HG03159 (cell line): ENCODE data around the gene REXO4.
"Not testable (repeated sequence)": the region's sequence is repeated elsewhere in the genome, so short reads cannot be mapped to it uniquely, and the experiment has no call there.

ENCODE experiments used
- ATAC-seq: cut with Tn5 transposase; IDR thresholded peaks from one replicate; pipeline ENCODE4 v1.9.1; 2021; ENCODE audit warnings: mild to moderate bottlenecking, moderate library complexity; ENCODE audit not compliant: unreplicated experiment

The REXO4 gene

DNA sequence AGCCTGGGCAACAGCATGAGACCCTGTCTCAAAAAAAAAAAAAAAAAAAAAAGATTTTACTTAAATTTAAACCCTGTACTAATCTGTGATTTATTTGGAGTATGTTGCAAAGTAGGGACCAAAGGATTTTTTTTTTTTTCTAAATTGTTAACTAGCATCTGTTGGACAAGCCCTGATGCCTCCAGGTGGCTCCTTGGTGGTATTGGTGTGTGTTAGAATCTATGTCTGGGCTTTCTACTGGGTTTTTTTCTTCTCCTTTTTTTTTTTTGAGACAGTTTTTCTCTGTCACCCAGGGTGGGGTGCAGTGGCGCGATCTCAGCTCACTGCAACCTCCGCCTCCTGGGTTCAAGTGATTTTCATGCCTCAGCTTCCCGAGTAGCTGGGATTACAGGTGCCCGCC is 34.1 kb upstream of the REXO4 start:
- not testable (repeated sequence) for ATAC-seq

DNA sequence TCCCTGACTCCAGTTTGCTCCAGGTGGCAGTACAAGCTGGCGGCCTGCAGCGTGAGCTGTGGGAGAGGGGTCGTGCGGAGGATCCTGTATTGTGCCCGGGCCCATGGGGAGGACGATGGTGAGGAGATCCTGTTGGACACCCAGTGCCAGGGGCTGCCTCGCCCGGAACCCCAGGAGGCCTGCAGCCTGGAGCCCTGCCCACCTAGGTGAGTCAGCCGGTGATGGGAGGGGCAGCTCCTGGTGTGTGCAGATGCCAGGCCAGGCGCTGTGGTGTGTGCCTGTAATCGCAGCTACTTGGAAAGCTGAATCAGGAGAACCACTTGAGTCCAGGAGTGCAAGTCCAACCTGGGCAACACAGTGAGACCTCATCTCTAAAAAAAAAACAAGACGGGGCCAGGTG is 31.9 kb upstream of the REXO4 start:
- no peak for ATAC-seq

DNA sequence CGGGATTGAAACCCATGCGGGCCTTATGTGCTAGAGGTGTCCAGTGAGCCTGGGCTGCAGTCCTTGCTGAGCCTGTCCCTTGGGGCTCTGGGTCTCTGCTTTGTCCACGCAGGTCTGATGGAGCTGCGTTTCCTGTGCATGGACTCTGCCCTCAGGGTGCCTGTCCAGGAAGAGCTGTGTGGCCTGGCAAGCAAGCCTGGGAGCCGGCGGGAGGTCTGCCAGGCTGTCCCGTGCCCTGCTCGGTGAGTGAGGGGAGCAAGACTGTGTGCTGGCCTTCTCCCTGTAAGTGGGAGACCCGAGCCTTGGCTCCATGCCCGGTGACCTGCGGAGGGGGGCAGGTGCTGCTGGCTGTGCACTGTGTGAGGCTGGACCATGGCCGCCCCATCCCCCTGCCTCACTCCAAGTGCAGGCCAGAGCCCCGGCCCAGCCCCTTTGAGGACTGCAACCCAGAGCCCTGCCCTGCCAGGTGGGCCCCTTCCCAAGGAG is 30.7 kb upstream of the REXO4 start:
- ATAC-seq = no peak

DNA sequence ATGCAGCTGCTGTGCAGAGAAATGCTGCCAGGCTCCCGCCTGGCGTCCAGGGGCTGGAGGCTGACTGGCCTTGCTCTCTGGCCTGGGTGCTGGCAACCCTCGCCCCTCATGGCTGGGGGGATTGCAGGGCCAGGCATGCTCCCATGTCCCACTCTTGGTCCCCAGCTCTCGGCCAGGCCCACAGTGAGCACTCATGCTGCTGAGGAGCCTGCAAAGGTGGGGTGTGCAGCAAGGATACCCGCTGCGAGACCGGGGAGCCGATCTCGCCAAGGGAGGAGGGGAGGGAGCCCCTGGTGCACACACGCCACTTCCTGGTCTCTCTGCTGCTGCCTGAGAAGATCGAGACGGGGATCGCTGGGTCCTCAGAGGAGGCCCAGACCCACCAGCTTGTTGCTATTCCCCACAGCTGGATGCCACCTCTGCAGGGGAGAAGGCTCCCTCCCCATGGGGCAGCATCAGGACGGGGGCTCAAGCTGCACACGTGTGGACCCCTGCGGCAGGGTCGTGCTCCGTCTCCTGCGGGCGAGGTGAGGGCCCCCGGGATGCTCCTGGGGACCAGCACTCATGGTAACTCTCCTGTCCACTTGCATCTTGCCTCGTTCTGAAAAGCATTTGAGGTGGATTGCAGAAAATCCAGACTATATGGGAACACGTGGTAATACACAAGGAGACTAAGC is 27.6 kb upstream of the REXO4 start:
- no peak for ATAC-seq

DNA sequence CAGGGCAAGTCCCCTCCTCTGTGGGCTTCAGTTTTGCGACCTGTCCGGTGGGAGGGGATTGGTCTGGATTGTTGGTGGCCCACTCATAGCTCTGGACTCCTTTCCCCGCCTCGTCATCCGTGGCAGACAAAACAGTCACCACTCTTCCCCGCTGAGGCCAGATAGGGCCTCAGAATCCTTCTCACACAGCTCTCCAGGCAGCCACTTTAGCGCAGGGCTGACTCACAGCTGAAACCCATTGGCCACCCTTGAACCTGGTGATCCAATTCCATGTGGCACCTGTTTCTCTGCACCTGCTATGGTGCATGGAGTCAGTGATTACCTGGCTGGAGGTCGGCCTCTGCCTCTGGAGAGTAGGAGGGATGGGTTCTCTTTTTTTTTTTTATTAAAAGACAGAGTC is 26.2 kb upstream of the REXO4 start:
- ATAC-seq = no peak

DNA sequence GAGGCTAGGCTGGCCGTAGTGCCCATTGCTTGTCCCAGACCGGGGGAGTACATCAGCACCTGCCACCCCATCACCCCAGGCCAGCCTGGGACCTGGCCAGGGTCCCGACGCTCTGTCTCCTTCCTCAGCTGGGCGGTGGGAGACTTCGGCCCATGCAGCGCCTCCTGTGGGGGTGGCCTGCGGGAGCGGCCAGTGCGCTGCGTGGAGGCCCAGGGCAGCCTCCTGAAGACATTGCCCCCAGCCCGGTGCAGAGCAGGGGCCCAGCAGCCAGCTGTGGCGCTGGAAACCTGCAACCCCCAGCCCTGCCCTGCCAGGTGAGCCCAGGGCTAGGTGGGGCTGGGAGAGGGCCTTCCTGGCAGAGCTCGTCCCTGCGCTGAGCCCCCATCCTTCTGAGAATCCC is 25.4 kb upstream of the REXO4 start:
- ATAC-seq = no peak

DNA sequence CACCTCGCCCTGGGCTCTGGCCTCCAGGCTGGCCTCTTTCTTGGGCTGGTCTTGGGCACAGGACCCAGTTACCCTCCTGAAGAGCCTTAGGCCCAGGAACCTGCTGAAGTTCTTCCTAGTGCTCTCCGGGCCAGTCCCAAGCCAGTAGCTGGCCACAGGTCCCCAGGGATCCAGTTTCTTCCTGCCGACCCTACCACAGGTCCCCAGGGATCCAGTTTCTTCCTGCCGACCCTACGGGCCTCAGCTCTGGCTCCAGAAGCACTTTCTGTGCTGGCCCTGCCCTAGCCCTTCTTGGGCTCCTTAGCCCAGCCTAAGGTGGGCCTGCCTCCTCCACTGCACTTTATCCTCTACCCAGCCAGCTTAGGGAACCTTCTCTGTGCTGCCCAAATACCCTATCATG is 23.8 kb upstream of the REXO4 start:
- no peak for ATAC-seq

DNA sequence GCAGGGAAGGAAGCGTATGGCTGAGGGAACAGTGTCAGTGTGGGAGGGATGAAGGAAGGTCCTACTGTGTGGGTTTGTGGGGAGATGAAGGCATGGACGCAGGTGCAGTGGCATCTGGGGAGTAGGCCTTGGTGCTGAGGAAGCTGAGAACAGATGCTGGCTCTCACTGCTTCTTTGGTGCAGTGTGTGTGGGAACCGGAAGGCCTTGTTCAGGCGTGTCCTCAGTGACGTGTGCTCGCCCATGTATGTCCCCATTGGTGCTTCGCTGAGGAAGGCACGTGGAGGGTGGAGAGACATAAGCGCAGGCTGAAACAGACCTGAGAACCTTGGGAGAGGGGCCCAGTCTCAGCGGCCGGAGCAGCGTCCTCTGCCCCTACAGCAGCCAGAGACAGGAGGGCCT is 23.1 kb upstream of the REXO4 start:
- ATAC-seq = no peak

DNA sequence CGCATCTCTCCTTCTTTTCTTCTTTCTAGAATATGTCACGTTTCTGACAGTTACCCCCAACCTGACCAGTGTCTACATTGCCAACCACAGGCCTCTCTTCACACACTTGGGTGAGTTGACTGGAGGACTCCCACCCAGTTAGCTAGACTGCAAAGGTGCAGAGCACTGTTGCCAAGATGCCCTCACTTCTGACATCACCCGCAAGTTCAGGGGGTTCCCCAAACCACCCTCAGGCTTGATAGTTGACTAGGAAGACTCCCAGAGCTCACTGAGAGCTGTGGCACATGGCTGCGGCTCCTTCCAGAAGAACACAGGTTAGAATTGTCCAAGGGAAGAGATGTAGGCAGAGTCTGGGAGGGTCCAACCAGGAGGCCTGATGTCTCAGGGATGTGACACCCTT is 21.5 kb upstream of the REXO4 start:
- ATAC-seq = no peak

DNA sequence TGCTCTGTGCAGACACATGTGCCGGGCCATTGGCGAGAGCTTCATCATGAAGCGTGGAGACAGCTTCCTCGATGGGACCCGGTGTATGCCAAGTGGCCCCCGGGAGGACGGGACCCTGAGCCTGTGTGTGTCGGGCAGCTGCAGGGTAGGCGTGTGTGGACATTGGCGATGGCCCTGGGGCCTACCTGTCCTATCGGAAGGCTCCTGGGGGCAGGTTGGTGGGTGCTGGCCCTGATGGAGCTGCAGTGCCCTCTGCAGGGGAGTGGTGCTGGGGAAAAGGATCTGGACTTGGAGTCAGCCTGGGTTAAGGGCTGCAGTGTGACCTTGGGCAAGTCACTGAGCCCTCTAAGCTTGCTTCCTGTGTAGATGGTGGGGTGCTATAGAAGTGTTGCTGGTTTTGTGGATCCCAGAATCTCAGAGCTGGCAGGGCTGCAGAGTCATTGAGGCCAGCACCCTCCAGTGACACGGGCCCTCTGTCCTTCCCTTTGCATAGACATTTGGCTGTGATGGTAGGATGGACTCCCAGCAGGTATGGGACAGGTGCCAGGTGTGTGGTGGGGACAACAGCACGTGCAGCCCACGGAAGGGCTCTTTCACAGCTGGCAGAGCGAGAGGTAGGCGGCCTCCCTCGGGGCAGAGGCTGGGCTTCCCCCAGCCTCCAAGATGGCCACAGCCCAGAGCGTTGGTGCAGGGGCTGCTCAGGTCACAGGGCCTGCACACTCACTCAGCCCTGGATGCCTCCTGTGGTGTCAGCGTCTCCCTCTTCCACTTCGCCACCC is 20.1 kb upstream of the REXO4 start:
- ATAC-seq = no peak

DNA sequence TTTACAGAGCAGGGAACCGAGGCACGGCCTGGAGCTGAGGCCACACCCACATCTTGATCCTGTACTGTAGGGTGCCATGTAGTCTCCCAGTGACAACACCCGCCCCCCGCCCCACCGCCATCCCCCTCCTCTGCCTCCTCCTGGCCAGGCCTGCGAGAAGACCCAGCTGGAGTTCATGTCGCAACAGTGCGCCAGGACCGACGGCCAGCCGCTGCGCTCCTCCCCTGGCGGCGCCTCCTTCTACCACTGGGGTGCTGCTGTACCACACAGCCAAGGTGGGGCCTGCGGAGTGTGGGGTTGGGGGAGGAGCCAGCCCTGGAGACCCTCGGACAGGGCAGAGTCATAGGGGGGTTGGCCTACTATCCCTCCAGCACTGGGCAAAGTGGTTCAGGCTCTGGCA is 18.9 kb upstream of the REXO4 start:
- no peak for ATAC-seq

DNA sequence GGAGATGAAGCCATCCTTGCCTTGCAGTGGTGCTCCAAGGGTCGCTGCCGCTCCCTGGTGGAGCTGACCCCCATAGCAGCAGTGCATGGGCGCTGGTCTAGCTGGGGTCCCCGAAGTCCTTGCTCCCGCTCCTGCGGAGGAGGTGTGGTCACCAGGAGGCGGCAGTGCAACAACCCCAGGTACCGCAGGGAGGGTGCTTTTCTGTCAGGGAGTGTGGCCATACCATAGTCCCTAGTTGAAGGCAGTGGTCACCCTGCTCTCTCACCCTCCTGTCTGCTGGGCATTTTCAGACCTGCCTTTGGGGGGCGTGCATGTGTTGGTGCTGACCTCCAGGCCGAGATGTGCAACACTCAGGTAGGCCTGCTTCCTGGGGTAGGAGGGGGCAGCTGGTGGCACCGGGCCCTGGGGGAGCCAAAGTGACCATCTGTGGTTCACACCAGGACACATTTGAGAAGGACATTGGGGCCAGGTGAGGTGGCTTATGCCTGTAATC is 15.6 kb upstream of the REXO4 start:
- ATAC-seq = no peak

DNA sequence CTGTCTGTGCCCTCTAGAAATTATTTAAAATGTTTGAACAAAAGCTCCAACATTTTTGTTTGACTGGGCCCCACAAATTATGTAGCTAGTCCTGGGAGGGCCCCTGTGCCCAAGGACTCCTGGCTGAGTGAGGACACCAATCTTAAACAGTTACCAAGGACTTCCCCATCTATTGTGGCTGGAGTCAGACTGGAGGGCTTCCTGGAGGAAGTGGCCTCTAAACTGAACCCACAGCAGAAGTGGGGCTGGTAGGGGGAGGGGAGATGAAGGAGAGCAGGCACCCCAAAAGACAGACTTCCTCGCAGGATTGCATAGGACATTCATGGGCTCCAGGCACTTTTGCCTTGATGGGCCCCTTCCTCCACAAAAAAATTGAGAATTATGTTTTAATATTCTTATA is 12.4 kb upstream of the REXO4 start:
- no peak for ATAC-seq

DNA sequence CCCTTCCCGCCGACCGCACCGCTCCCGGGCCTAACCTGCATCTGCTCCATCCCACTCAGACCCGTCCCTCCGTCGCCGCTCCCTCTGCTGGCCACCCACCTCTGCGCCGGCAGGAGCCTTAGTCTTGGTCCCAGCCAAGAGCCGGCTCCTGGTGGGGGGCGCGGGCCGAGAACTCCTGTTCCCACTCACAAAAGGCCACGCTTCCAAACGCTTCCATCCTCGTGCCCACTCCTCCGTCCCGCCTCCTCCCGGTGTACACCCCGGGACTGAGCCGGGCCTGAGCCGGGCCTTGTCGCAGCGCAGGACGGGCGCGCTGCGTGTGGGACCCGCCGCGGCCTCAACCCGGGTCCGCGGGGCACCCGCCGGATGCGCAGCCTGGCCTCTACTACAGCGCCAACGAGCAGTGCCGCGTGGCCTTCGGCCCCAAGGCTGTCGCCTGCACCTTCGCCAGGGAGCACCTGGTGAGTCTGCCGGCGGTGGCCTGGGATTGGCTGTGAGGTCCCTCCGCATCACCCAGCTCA is 11.9 kb upstream of the REXO4 start:
- no peak for ATAC-seq

DNA sequence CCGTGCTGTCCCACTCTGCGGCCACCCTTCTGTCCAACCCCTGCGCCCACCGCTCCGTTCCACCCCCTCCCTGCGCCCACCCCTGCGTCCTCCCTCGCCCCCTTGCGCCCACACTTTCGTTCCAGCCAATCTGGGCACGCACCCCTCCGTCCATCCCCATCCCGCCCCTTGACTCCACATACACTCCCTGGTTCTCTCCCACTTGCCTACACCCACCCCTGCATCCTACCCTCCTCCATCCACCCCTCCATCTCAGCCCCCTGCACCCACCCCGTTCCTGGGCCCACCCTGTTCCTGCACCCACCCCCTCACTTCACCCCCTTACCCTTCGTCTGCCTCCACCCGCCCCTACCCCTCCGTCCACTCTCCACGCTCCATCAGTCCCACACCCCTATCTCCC is 11.4 kb upstream of the REXO4 start:
- no peak for ATAC-seq

DNA sequence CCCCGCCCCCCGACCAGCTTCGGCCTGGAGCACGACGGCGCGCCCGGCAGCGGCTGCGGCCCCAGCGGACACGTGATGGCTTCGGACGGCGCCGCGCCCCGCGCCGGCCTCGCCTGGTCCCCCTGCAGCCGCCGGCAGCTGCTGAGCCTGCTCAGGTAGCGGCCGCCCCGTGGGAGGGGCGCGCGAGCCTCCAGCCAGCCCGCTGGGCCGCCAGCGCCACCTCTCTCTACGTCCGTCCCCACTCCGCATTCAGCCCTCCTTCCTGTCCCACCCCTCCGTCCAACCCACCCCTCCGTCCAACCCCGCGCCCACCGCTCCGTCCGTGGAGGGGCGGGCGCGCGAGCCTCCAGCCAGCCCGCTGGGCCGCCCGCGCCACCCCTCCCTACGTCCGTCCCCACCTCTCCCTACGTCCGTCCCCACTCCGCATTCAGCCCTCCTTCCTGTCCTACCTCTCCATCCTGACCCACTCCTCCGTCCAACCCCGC is 10.8 kb upstream of the REXO4 start:
- ATAC-seq = no peak

DNA sequence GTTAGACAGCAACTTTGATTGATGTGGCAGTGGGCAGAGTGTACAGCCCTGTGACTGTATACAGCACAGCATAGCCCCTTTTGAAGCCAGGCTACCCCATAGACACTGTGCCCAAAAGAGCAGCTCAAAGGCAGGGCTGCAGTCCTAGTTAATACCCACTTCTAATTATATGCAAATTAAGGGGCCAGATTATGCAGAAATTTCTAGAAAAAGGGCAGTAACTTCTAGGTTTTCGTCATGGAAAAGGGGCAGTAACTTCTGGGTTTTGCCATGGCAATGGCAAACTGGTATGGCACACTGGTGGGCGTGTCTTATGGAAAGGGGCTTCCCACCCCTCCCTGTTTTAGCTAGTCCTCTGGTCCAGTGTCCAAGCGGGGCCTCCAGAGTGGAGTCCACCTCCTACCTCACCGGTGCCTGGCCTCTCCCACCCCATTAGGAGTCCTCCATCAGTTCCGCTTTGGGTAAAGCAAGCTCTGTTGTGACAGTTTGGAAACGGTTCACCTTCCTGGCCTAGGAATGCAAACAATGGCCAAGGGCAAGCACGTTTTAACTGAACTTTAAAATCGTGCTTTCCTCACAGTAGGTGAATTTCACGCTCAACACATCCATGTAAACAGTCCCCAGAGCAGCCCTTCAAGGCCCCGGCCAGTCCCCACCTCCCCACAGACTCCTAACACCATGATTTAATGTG is 10.0 kb upstream of the REXO4 start:
- ATAC-seq = no peak

DNA sequence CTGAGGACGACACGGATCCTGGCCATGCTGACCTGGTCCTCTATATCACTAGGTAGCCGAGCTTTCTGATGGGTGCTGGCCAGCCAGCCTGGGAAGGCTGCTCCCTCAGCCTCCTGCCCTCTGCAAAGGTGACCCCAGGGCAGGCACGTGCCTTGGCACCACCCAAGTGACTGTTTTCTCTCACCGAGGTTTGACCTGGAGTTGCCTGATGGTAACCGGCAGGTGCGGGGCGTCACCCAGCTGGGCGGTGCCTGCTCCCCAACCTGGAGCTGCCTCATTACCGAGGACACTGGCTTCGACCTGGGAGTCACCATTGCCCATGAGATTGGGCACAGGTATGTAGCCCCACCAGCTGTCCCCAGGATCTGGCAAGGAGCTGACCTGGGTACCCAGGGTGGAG is 8.2 kb upstream of the REXO4 start:
- no peak for ATAC-seq

DNA sequence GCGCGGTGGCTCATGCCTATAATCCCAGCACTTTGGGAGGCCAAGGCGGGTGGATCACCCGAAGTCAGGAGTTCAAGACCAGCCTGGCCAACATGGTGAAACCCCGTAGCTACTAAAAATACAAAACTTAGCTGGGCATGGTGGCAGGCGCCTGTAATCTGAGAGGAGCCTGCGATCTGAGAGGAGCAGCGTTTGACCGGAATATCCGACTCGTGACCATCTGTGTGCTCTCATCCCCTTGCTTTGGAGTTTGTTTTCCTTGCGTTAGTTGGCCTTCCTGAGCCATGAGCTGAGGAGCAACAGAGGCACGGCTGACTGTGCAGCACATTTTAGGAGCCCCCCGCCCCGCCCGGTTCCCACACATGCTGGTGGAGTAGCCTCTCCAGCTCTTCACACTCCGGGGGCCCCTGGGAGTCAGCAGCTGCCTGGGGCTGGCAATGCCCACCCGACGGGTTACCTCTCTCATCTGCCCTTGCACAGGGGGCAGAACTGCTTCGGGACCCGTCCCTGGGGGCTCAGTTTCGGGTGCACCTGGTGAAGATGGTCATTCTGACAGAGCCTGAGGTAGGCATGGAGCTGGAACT is 7.3 kb upstream of the REXO4 start:
- ATAC-seq = no peak

DNA sequence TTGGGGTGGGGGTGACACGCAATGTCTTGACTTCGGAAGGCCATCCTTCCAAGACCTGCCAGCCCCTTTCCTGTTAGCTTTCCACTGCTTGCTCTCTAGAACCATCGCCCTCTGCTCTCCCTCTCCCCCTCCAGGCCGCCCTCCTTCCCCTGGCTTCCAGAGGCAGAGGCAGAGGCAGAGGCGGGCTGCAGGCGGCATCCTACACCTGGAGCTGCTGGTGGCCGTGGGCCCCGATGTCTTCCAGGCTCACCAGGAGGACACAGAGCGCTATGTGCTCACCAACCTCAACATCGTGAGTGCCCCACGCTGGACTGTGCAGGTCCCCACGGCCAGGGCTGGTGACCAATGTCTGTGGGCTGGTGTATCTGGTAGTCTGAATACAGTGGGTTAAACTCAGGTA is 6.4 kb upstream of the REXO4 start:
- ATAC-seq = no peak

DNA sequence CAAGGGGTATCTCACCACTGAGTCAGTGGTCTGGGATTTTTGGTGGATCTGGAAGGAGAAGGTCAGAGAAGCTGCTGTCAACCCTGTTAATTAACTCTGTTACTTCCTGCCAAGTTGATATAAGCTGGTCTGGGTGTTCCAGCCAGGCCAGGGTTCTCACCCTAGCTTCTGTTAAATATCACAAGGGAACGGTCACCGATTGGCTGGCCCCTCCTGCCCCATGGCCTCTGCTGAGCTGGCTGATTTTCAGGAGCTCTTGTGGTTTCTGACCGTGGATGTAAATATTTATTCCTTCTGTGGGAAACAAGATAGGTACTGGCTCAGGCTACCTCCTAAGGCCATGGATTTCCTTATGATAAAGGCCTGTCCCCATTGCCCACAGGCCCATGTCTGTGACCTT is 5.4 kb upstream of the REXO4 start:
- ATAC-seq = no peak
